HFFc6 (cell line): ENCODE measurements around the gene NAV2. TPM values are rescaled to one million over a fixed set of nuclear protein-coding genes. Genes with fewer than 3 reads are reported as not detected.

ENCODE experiments used
- DNase-seq: peaks from one replicate; pipeline ENCODE4 v3.0.0-alpha.2; 2018
- H3K27ac Mint-ChIP-seq: 2 replicates; pipeline ENCODE4 v1.8.0; 2020; ENCODE audit warnings: mild to moderate bottlenecking, mixed read lengths
- H3K27me3 Mint-ChIP-seq: 2 replicates; pipeline ENCODE4 v1.8.0; 2021; ENCODE audit warnings: mild to moderate bottlenecking, moderate library complexity, mixed read lengths; ENCODE audit not compliant: insufficient read depth
- H3K36me3 Mint-ChIP-seq: 2 replicates; pipeline ENCODE4 v1.8.0; 2021; ENCODE audit warnings: low read depth, mixed read lengths
- H3K4me1 Mint-ChIP-seq: 2 replicates; pipeline ENCODE4 v1.8.0; 2020; ENCODE audit warnings: low read depth, mixed read lengths
- H3K4me3 Mint-ChIP-seq: 2 replicates; pipeline ENCODE4 v1.8.0; 2020; ENCODE audit warnings: mild to moderate bottlenecking, moderate library complexity, mixed read lengths
- H3K9me3 Mint-ChIP-seq: 2 replicates; pipeline ENCODE4 v1.8.0; 2020; ENCODE audit warnings: mild to moderate bottlenecking, mixed read lengths
- CTCF ChIP-seq: fragments of 200-600 bp; sonication (generic); IDR thresholded peaks from 2 replicates; pipeline ENCODE4 v1.5.0; 2021; ENCODE audit warnings: antibody characterized with exemption, mild to moderate bottlenecking
- total RNA-seq, 6 experiments: library from RNA; stranded (reverse); fragmentation: NEBNext Ultra II Directional; extraction: Animal tissue kit (Norgen Biotek cat#: 25700); gene quantifications; 2 replicates in 1 of 6; 3 replicates in 5 of 6; pipeline ENCODE4 v1.2.3, GENCODE V29; 2021

Gene NAV2
- total RNA-seq, 6 experiments from 2014 or later, result 12.4 to 34.9 (median 31.8) TPM

GRCh38 chr11:19792510-19792909 is 79.9 kb downstream of the NAV2 start:
- no peak for DNase-seq
- H3K27ac Mint-ChIP-seq, result no peak overlapping the region
- H3K4me3 Mint-ChIP-seq, result no peak overlapping the region
- peaks cover 39% of the 10 kb centered on the region for H3K4me1 Mint-ChIP-seq
- H3K9me3 Mint-ChIP-seq, result no peaks in the 10 kb centered on the region
- TF ChIP-seq CTCF, result no peak
- no peaks in the 10 kb centered on the region for H3K27me3 Mint-ChIP-seq
- peaks cover 15% of the 10 kb centered on the region for H3K36me3 Mint-ChIP-seq

- Mint-ChIP-seq H3K27ac (no peak overlapping the region), H3K27me3 (no peaks in the 10 kb centered on the region), H3K4me1 (peaks cover 46% of the 10 kb centered on the region), H3K36me3 (peaks cover 21% of the 10 kb centered on the region), H3K4me3 (no peak overlapping the region), H3K9me3 (no peaks in the 10 kb centered on the region)
- no peak for TF ChIP-seq CTCF
- DNase-seq, result no peak
Observed at GRCh38 chr11:19793326-19793725, 80.7 kb downstream of the NAV2 start.

GRCh38 chr11:19794161-19794560 is 81.5 kb downstream of the NAV2 start:
- no peak for TF ChIP-seq CTCF
- H3K4me1 Mint-ChIP-seq, result peaks cover 45% of the 10 kb centered on the region
- H3K27ac Mint-ChIP-seq, result no peak overlapping the region
- H3K9me3 Mint-ChIP-seq, result no peaks in the 10 kb centered on the region
- H3K36me3 Mint-ChIP-seq, result peaks cover 24% of the 10 kb centered on the region
- H3K27me3 Mint-ChIP-seq, result no peaks in the 10 kb centered on the region
- no peak overlapping the region for H3K4me3 Mint-ChIP-seq
- no peak for DNase-seq

- no peak overlapping the region for H3K27ac Mint-ChIP-seq
- no peak for DNase-seq
- H3K9me3 Mint-ChIP-seq, result no peaks in the 10 kb centered on the region
- peaks cover 24% of the 10 kb centered on the region for H3K36me3 Mint-ChIP-seq
- peaks cover 39% of the 10 kb centered on the region for H3K4me1 Mint-ChIP-seq
- no peak overlapping the region for H3K4me3 Mint-ChIP-seq
- H3K27me3 Mint-ChIP-seq, result no peaks in the 10 kb centered on the region
- no peak for TF ChIP-seq CTCF
Observed at GRCh38 chr11:19795082-19795481, 82.4 kb downstream of the NAV2 start.

GRCh38 chr11:19800162-19800561 is 87.5 kb downstream of the NAV2 start:
- Mint-ChIP-seq H3K9me3 (no peaks in the 10 kb centered on the region), H3K4me1 (peaks cover 63% of the 10 kb centered on the region), H3K36me3 (peaks cover 13% of the 10 kb centered on the region; the same call in 1 of the 2 replicates), H3K27me3 (no peaks in the 10 kb centered on the region; the same call in 1 of the 2 replicates), H3K27ac (peak overlapping the region; percentile 7; the same call in 1 of the 2 replicates), H3K4me3 (no peak overlapping the region)
- TF ChIP-seq CTCF, result peak; percentile 61
- peak; percentile 15 for DNase-seq
